H1 (cell line): Measurements from ENCODE around the gene SCN2A. TPM values are rescaled to one million over a fixed set of nuclear protein-coding genes. Genes with fewer than 3 reads are reported as not detected.

Source experiments
- CTCF ChIA-PET: fragments of 300-600 bp; sonication (Branson Sonifier 250); formaldehyde crosslinking; loops from one replicate; lab custom pipeline; 2021; ENCODE audit not compliant: partially characterized antibody; lab: Charles Lee
- POLR2A ChIA-PET: fragments of 300-600 bp; sonication (Branson Sonifier 250); formaldehyde crosslinking; loops from one replicate; lab custom pipeline; 2021; ENCODE audit warnings: inconsistent platforms; ENCODE audit not compliant: partially characterized antibody; lab: Charles Lee
- DNase-seq, 2 experiments: peaks; one replicate each; pipeline versions ENCODE4 v3.0.0 to v3.0.0-alpha.2; 2010 to 2022; ENCODE audit warnings: low spot score in 2 of 2, low read depth in 1 of 2, mixed read lengths in 1 of 2
- FAIRE-seq: peaks from 2 replicates; lab custom pipeline; 2011; peaks lifted over from hg19 to GRCh38; lab: Jason Lieb, UNC
- H2AFZ ChIP-seq: 2 replicates; pipeline ENCODE4 v1.8.1; 2012; ENCODE audit warnings: low read length, inconsistent platforms
- H2AK5ac ChIP-seq: 2 replicates; pipeline ENCODE4 v1.6.1; 2013; ENCODE audit warnings: low read depth, low read length
- H2BK120ac ChIP-seq: replicated peaks from 2 replicates; pipeline ENCODE3; 2013; ENCODE audit warnings: low read depth, low read length, inconsistent platforms
- H2BK12ac ChIP-seq: 2 replicates; pipeline ENCODE4 v1.6.1; 2013; ENCODE audit warnings: low read depth, low read length
- H2BK15ac ChIP-seq: 2 replicates; pipeline ENCODE4 v1.6.1; 2013; ENCODE audit warnings: low read length
- H2BK20ac ChIP-seq: 2 replicates; pipeline ENCODE4 v1.6.1; 2013; ENCODE audit warnings: low read length
- H2BK5ac ChIP-seq: 2 replicates; pipeline ENCODE4 v1.6.1; 2013; ENCODE audit warnings: low read depth, low read length
- H3K14ac ChIP-seq: 2 replicates; pipeline ENCODE4 v1.6.1; 2013; ENCODE audit warnings: inconsistent platforms; ENCODE audit not compliant: insufficient read length
- H3K18ac ChIP-seq: 2 replicates; pipeline ENCODE4 v1.6.1; 2013; ENCODE audit warnings: low read length; ENCODE audit errors: extremely low read depth
- H3K23ac ChIP-seq: 2 replicates; pipeline ENCODE4 v1.6.1; 2013; ENCODE audit warnings: inconsistent platforms; ENCODE audit not compliant: insufficient read length
- H3K23me2 ChIP-seq: 2 replicates; pipeline ENCODE4 v1.6.1; 2013; ENCODE audit warnings: low read depth, low read length
- H3K27ac ChIP-seq: 2 replicates; pipeline ENCODE4 v1.6.1; 2011; ENCODE audit warnings: low read depth, low read length, inconsistent platforms
- H3K27me3 ChIP-seq, 4 experiments: replicated peaks in 1 of 4; 1 replicate in 1 of 4; 2 replicates in 3 of 4; pipeline versions ENCODE4 v1.6.1 to v1.8.1; 2011 to 2013; ENCODE audit warnings: low read length in 3 of 4, mild to moderate bottlenecking in 3 of 4, inconsistent platforms in 2 of 4, mixed read lengths in 2 of 4, moderate library complexity in 1 of 4; ENCODE audit not compliant: control insufficient read depth in 3 of 4, insufficient read depth in 3 of 4; ENCODE audit errors: extremely low read depth in 1 of 4
- H3K36me3 ChIP-seq, 4 experiments: 2 replicates each; pipeline versions ENCODE4 v1.6.1 to v1.8.1; 2011 to 2013; ENCODE audit warnings: mild to moderate bottlenecking in 4 of 4, low read length in 3 of 4, moderate library complexity in 2 of 4, control low read depth in 1 of 4, inconsistent platforms in 1 of 4; ENCODE audit not compliant: insufficient read depth in 4 of 4, control insufficient read depth in 2 of 4
- H3K4ac ChIP-seq: replicated peaks from 2 replicates; pipeline ENCODE3; 2013; ENCODE audit warnings: low read length, low read depth, mixed read lengths, inconsistent platforms; ENCODE audit not compliant: insufficient read length
- H3K4me1 ChIP-seq, 4 experiments: replicated peaks in 1 of 4; 1 replicate in 1 of 4; 2 replicates in 3 of 4; pipeline versions ENCODE4 v1.6.1 to v1.8.1; 2011 to 2013; ENCODE audit warnings: low read length in 3 of 4, inconsistent platforms in 2 of 4, mixed read lengths in 1 of 4; ENCODE audit not compliant: insufficient read depth in 4 of 4, control insufficient read depth in 3 of 4
- H3K4me2 ChIP-seq, 2 experiments: 2 replicates each; pipeline versions ENCODE4 v1.6.1 to v1.8.1; 2011 to 2013; ENCODE audit warnings: low read depth in 2 of 2, low read length in 2 of 2, control low read depth in 1 of 2, inconsistent platforms in 1 of 2, mild to moderate bottlenecking in 1 of 2; ENCODE audit not compliant: insufficient read depth in 1 of 2
- H3K4me3 ChIP-seq, 4 experiments: fragments of 200-600, 300-600 bp in 1 of 4; sonication (generic), shearing (Covaris generic), sonication (Bioruptor Twin) in 1 of 4; 2 replicates each; pipeline versions ENCODE4 v1.5.1 to v1.8.1; 2011 to 2016; ENCODE audit warnings: low read length in 4 of 4, low read depth in 3 of 4, control low read depth in 2 of 4, inconsistent platforms in 2 of 4, mild to moderate bottlenecking in 2 of 4, mixed read lengths in 1 of 4, moderate library complexity in 1 of 4; ENCODE audit not compliant: insufficient read depth in 2 of 4; ENCODE audit errors: extremely low read depth in 1 of 4
- H3K56ac ChIP-seq: replicated peaks from 2 replicates; pipeline ENCODE3; 2013; ENCODE audit warnings: low read depth, mild to moderate bottlenecking, mixed read lengths, low read length, inconsistent platforms; ENCODE audit not compliant: insufficient read length
- H3K79me1 ChIP-seq: 2 replicates; pipeline ENCODE4 v1.6.1; 2013; ENCODE audit warnings: low read depth, low read length, control low read depth
- H3K79me2 ChIP-seq, 2 experiments: 2 replicates each; pipeline versions ENCODE4 v1.6.1 to v1.8.1; 2012 to 2013; ENCODE audit warnings: low read length in 2 of 2, mild to moderate bottlenecking in 2 of 2, inconsistent platforms in 1 of 2; ENCODE audit not compliant: insufficient read depth in 2 of 2, control insufficient read depth in 1 of 2
- H3K9ac ChIP-seq, 4 experiments: replicated peaks in 1 of 4; 1 replicate in 1 of 4; 2 replicates in 3 of 4; pipeline versions ENCODE4 v1.6.1 to v1.8.1; 2011 to 2013; ENCODE audit warnings: low read depth in 3 of 4, low read length in 3 of 4, control low read depth in 2 of 4, mild to moderate bottlenecking in 2 of 4, moderate library complexity in 2 of 4, inconsistent platforms in 1 of 4; ENCODE audit errors: extremely low read depth in 1 of 4
- H3K9me3 ChIP-seq, 2 experiments: 2 replicates each; pipeline versions ENCODE4 v1.6.1 to v1.8.1; 2012 to 2013; ENCODE audit warnings: mild to moderate bottlenecking in 2 of 2, moderate library complexity in 2 of 2, control low read depth in 1 of 2, inconsistent platforms in 1 of 2, low read depth in 1 of 2, low read length in 1 of 2, mixed read lengths in 1 of 2; ENCODE audit not compliant: insufficient read depth in 2 of 2
- H4K20me1 ChIP-seq, 2 experiments: replicated peaks in 1 of 2; 2 replicates each; pipeline versions ENCODE3 to v1.8.1; 2011 to 2013; ENCODE audit warnings: inconsistent platforms in 2 of 2, low read length in 2 of 2, mild to moderate bottlenecking in 1 of 2; ENCODE audit not compliant: insufficient read depth in 2 of 2, control insufficient read depth in 1 of 2
- H4K5ac ChIP-seq: 2 replicates; pipeline ENCODE4 v1.6.1; 2013; ENCODE audit warnings: low read length, low read depth, mixed read lengths, inconsistent platforms; ENCODE audit not compliant: insufficient read length
- H4K8ac ChIP-seq: 2 replicates; pipeline ENCODE4 v1.8.0; 2013; ENCODE audit warnings: mild to moderate bottlenecking, moderate library complexity, low read length, inconsistent platforms; ENCODE audit not compliant: insufficient read depth; ENCODE audit errors: extremely low read depth
- H4K91ac ChIP-seq: replicated peaks from 2 replicates; pipeline ENCODE3; 2013; ENCODE audit warnings: low read length, mixed read lengths, inconsistent platforms; ENCODE audit not compliant: insufficient read length
- ATF3 ChIP-seq: IDR thresholded peaks from 2 replicates; pipeline ENCODE4 v1.6.1; 2011; ENCODE audit warnings: low read depth, mild to moderate bottlenecking, low read length; ENCODE audit not compliant: insufficient read depth
- BACH1 ChIP-seq: IDR thresholded peaks from 2 replicates; pipeline ENCODE4 v1.6.1; 2012; ENCODE audit warnings: low read length, improper control_type of control experiment
- CHD1 ChIP-seq: IDR thresholded peaks from 2 replicates; pipeline ENCODE4 v1.6.1; 2012; ENCODE audit warnings: low read depth, low read length, improper control_type of control experiment
- CHD2 ChIP-seq: IDR thresholded peaks from 2 replicates; pipeline ENCODE4 v1.6.1; 2012; ENCODE audit warnings: low read length, improper control_type of control experiment
- FOSL1 ChIP-seq: IDR thresholded peaks from 2 replicates; pipeline ENCODE4 v1.6.1; 2011; ENCODE audit warnings: mild to moderate bottlenecking, low read depth, low read length, moderate library complexity; ENCODE audit not compliant: insufficient read depth
- HDAC6 ChIP-seq: IDR thresholded peaks from one replicate; pipeline ENCODE4 v1.7.1; 2012; ENCODE audit warnings: low read depth, mild to moderate bottlenecking, inconsistent platforms, low read length, moderate library complexity
- KDM1A ChIP-seq: fragments of 200-600, 300-600 bp; sonication (generic); IDR thresholded peaks from 2 replicates; pipeline ENCODE4 v1.7.1; 2016; ENCODE audit warnings: mild to moderate bottlenecking, low read length, borderline replicate concordance
- MAFK ChIP-seq: IDR thresholded peaks from 2 replicates; pipeline ENCODE4 v1.6.1; 2012; ENCODE audit warnings: low read depth, mild to moderate bottlenecking, improper control_type of control experiment, low read length
- NRF1 ChIP-seq: IDR thresholded peaks from 2 replicates; pipeline ENCODE4 v1.6.1; 2011; ENCODE audit warnings: mild to moderate bottlenecking, low read depth, low read length, improper control_type of control experiment
- PHF8 ChIP-seq: fragments of 200-600 bp; sonication (generic); conservative IDR thresholded peaks from 2 replicates; pipeline ENCODE4 v1.7.1; 2012; ENCODE audit warnings: low read depth, mild to moderate bottlenecking, inconsistent platforms, low read length, moderate library complexity
- POLR2A ChIP-seq, 2 experiments: IDR thresholded peaks; 1 replicate in 1 of 2; 2 replicates in 1 of 2; pipeline ENCODE4 v1.6.1; 2011; ENCODE audit warnings: low read depth in 2 of 2, low read length in 2 of 2, mild to moderate bottlenecking in 2 of 2; ENCODE audit errors: control extremely low read depth in 1 of 2
- RAD21 ChIP-seq, 2 experiments: IDR thresholded peaks in 1 of 2; conservative IDR thresholded peaks in 1 of 2; 2 replicates each; pipeline ENCODE4 v1.6.1; 2011; ENCODE audit warnings: low read depth in 2 of 2, low read length in 2 of 2, improper control_type of control experiment in 1 of 2, inconsistent platforms in 1 of 2, mild to moderate bottlenecking in 1 of 2, moderate library complexity in 1 of 2
- SP4 ChIP-seq: IDR thresholded peaks from 2 replicates; pipeline ENCODE4 v1.6.1; 2012; ENCODE audit warnings: low read length, inconsistent platforms
- TAF7 ChIP-seq: optimal IDR thresholded peaks from 2 replicates; pipeline ENCODE3; 2011; ENCODE audit warnings: low read depth, mild to moderate bottlenecking, inconsistent platforms, low read length, moderate library complexity, borderline replicate concordance
- TBP ChIP-seq: IDR thresholded peaks from 2 replicates; pipeline ENCODE4 v1.6.1; 2011; ENCODE audit warnings: low read depth, low read length, improper control_type of control experiment
- TEAD4 ChIP-seq: IDR thresholded peaks from 2 replicates; pipeline ENCODE4 v1.6.1; 2012; ENCODE audit warnings: low read depth, low read length, inconsistent platforms, mixed read lengths
- polyA plus RNA-seq, 7 experiments: library from polyadenylated mRNA; depleted of rRNA in 3 of 7; stranded (reverse) in 5 of 7; unstranded in 2 of 7; fragments of >200 nt in 5 of 7; fragments of 200-250 nt in 2 of 7; gene quantifications; 1 replicate in 5 of 7; 2 replicates in 1 of 7; 4 replicates in 1 of 7; pipeline versions ENCODE4 v1.2.1 to v1.2.3, GENCODE V29; 2011 to 2013; ENCODE audit warnings: missing spikeins in 2 of 7, mixed read lengths in 2 of 7
- total RNA-seq: library from RNA; stranded (reverse); fragmentation: NEBNext Ultra II Directional; extraction: Animal tissue kit (Norgen Biotek cat#: 25700); gene quantifications from 2 replicates; pipeline ENCODE4 v1.2.1, GENCODE V29; 2021

Gene SCN2A
- total and polyA plus RNA-seq, 2 of the 8 experiments (the other 6 are each of a cell fraction or from before 2014, with no cell fraction given), result 0.18 to 1.1 TPM

GRCh38 chr2:165414187-165414586 is 175.0 kb downstream of the SCN2A start:
- CTCF ChIA-PET, result interaction anchor here (1.2 kb wide), 1 partner anchor 13 kb away, joined by 3 read pairs; no protein-coding TSS in a partner anchor
- POLR2A ChIA-PET, result no interaction called here
- Histone ChIP-seq H3K56ac (no peak overlapping the region), H3K4me3 (no peak overlapping the region), H4K8ac (no peak overlapping the region), H2BK5ac (no peak overlapping the region), H3K9me3 (no peaks in the 10 kb centered on the region), H2BK12ac (no peak overlapping the region), H4K20me1 (no peaks in the 10 kb centered on the region), H3K23me2 (no peaks in the 10 kb centered on the region), H4K5ac (no peak overlapping the region), H2BK120ac (no peak overlapping the region), H3K4me1 (no peaks in the 10 kb centered on the region), H3K9ac (no peak overlapping the region), H3K27me3 (no peaks in the 10 kb centered on the region), H3K14ac (no peak overlapping the region), H3K36me3 (no peaks in the 10 kb centered on the region), H2AK5ac (no peak overlapping the region), H2AFZ (no peak overlapping the region), H2BK15ac (no peak overlapping the region), H3K4ac (no peak overlapping the region), H3K79me2 (no peaks in the 10 kb centered on the region), H3K18ac (no peak overlapping the region), H3K27ac (no peak overlapping the region), H3K23ac (no peak overlapping the region), H3K79me1 (no peaks in the 10 kb centered on the region), H2BK20ac (no peak overlapping the region), H4K91ac (no peak overlapping the region), H3K4me2 (no peak overlapping the region)
- FAIRE-seq (no peak), DNase-seq (no peak)
- no peak for TF ChIP-seq HDAC6
- TF ChIP-seq KDM1A, result no peak
- TF ChIP-seq TAF7, result no peak
- no peak for TF ChIP-seq CHD2
- TF ChIP-seq TBP, result no peak
- no peak for TF ChIP-seq RAD21 (IDR thresholded peaks at IDR 0.05 in 1 of 2, conservative IDR thresholded peaks at IDR 0.05 in 1 of 2; ENCODE audit: low read depth in 2 of 2, low read length in 2 of 2)
- TF ChIP-seq NRF1, result no peak
- TF ChIP-seq FOSL1, result no peak
- no peak for TF ChIP-seq POLR2A (IDR thresholded peaks at IDR 0.05; ENCODE audit: control extremely low read depth in 1 of 2, low read depth in 2 of 2, low read length in 2 of 2)
- TF ChIP-seq SP4, result no peak
- no peak for TF ChIP-seq PHF8
- no peak for TF ChIP-seq CHD1
- TF ChIP-seq TEAD4, result no peak
- no peak for TF ChIP-seq BACH1
- TF ChIP-seq MAFK, result no peak
- TF ChIP-seq ATF3, result no peak
- TF ChIP-seq, all 59 proteins: peak for 0
